Measurements from ENCODE around the gene KCNC4.

KCNC4 gene

GRCh38 chr1:110230381-110231199 lies 20.5 kb downstream of the KCNC4 start:
- no peak for ATAC-seq
- no peak for DNase-seq

DNA sequence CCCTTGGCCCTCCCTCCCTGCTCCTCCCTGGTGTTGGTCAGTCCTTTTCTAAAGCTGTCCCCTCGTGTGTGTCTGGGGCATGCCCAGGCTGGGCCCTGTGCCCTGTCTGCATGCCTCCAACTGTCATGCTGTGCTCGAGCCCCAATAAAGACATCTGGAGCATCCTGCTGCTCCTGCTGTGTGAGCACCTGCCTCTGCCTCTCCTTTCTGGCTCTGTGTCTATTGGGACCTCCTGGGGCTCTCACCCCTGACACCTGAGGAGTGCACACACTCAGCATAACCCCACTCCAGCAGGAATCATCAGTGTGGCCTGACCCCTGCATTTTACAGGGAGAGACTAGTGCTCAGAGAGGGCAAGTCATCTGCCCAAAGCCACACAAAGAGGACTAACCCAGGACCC lies 23.7 kb downstream of the KCNC4 start:
- DNase-seq (no peak), ATAC-seq (no peak)

GRCh38 chr1:110234691-110235090 lies 24.6 kb downstream of the KCNC4 start:
- DNase-seq (no peak), ATAC-seq (no peak)

- ATAC-seq: no peak
Observed at GRCh38 chr1:110235181-110235833, 25.2 kb downstream of the KCNC4 start.

DNA sequence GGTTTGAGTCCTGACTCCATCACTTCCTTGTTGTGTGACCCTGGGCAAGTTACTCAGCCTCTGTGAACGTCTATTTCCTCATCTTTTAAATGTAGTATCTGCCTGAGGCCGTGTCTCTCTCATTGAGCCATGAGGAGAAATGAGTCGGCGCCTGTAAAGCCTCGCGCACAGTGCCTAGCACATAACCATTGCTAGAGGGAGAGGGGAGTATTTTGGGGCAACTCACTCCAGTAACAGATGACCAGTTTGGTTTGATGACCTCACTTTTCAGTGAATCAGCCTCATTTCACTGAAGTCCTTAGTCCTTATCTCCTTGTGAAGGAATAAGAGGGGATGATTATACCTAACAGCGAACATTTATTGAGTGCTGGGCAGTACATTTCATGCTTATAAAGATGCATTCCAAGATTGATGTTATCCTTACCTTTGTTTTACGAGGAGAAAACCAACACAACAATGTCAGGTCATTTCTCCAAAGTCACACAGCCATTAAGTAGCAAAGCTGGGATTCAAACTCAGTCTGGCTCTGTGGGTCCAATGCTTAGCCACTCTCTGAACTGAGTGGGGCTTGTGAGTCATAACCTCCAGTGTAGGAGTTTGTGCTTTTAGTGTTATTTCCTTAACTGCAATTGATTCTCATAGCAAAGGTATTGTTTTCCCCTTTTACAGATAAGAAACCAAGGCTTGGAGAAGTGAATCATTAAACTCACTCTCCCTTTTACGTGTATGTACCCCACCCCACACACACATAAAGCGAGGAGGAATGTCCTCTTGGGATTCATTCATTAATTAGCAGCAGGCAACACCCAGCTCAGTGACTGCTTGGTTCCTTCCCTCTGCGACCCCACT lies 25.9 kb downstream of the KCNC4 start:
- ATAC-seq (peak; percentile 87), DNase-seq (peak; percentile 65)

More at GRCh38 chr1:110235181-110235833, 25.2 kb downstream of the KCNC4 start:
- no peak for DNase-seq

- ATAC-seq (no peak), DNase-seq (peak; percentile 37)
Observed at GRCh38 chr1:110237386-110238152, 27.5 kb downstream of the KCNC4 start.

DNA sequence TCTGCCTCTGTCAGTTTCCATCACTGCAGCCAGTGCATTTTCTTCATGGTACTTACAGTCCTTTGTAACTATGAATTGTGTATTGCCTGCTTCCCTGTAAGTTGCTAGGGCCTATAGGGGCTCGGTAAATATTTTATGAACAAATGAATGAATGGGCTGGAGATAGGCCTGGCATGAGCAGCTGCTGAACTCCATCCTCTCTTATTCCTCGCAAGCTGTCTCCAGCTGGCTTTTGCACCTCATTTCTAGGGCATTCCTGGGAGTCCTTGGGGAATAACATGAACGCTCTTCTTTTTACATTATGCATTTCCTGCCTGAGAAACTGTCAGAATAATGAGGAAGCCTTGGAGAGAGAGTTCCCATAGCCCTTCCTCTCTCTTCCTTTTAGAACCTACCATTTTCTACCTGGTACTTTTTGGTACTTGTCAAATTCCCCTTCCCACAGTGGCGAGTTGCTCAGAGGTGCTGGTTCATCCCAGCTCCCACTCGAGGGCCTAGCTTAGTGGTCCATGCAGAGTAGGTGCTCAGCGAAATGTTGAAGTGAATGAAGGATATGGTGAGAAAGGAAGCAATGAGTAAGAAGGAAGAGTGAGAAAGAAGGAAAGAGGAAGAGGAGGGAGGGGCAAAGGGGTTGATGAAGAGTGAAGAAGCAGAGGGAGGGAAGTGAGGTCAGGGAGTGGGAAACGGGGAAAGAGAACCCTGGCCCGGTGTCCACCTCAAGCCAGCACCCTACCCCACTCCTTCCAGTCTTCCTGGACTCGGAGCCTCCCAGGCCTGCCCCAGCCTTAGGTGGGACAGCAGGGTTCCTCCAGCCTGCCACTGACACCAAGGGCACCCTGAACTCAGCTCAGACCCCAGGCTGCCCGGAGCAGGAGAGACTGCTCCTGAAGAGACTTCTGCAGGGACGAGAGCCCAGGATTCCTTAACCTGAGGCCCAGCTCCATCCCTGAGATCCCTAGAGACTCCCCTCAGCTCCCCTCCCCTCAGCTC lies 29.6 kb downstream of the KCNC4 start:
- no peak for ATAC-seq

GRCh38 chr1:110240476-110241210 lies 30.5 kb downstream of the KCNC4 start:
- DNase-seq: no peak
- ATAC-seq: no peak

More for the DNA sequence above, 29.6 kb downstream of the KCNC4 start:
- no peak for DNase-seq

- no peak for ATAC-seq
- no peak for DNase-seq
Observed at GRCh38 chr1:110241516-110241915, 31.4 kb downstream of the KCNC4 start.

DNA sequence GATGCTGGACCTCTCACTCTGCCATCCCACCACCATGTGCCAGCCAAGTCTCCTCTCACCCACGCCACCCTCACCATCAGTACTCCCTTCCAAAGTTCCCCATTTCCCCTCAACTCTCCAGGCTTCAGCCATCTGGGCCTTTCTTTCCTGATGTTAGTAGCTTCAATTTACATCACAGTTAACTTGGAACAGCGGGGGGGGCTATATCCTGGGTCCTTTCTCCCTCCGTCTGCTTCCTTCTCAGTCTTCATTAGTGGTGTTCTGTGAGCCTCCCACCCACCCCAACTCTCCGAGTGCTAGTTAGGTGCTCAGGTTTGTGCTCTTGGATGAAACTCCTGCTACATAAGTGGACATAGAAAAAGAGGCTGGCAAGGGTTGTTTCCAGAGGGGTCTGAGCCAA lies 31.9 kb downstream of the KCNC4 start:
- no peak for ATAC-seq
- DNase-seq: no peak

DNA sequence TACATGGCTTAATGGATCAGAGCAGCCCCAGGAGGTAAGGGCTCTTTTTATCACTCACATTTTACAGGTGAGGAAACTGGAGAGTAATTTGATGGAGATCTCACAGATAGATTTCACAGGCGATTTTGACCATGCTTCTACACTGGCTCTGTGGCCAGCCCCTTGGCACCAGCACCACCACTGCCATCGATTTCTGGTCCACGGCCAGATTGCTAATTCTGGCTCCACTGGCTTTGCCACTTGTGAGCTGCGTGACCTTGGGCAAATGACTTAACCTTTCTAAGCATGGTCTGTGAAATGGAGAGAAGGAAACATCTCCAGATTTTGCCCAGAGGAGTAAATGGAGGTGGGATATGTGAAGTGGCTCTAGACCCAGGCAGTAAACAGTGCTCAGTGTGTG lies 32.6 kb downstream of the KCNC4 start:
- ATAC-seq (no peak), DNase-seq (no peak)

DNA sequence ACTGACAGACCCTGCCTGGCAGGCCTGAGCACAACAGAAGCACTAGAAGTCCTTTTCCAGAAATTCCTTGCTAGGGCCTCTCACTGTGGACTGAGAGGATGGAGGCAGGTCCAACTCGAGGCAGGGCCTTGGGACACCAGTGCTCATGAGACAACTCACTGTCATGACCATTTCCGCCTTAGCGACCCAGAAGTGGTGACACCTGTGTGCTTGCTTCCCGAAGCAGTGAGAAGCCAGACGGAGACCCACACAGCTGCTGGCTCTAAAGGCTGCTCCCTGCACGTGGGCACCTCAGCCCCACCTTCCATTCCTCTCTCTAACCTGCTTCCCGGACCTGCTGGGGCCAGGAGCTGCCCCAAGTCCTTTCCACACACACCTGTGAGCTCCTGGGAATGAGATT lies 33.0 kb downstream of the KCNC4 start:
- no peak for ATAC-seq
- no peak for DNase-seq

- DNase-seq (peak; percentile 30), ATAC-seq (peak; percentile 47)
Observed at GRCh38 chr1:110243574-110243973, 33.5 kb downstream of the KCNC4 start.

- DNase-seq (no peak), ATAC-seq (no peak)
Observed at GRCh38 chr1:110245876-110246620, 35.9 kb downstream of the KCNC4 start.

- ATAC-seq (no peak), DNase-seq (no peak)
Observed at GRCh38 chr1:110248746-110249145, 38.6 kb downstream of the KCNC4 start.

- DNase-seq (no peak), ATAC-seq (no peak)
Observed at GRCh38 chr1:110249256-110249655, 39.1 kb downstream of the KCNC4 start.

GRCh38 chr1:110250008-110250407 lies 39.9 kb downstream of the KCNC4 start:
- ATAC-seq: no peak

DNA sequence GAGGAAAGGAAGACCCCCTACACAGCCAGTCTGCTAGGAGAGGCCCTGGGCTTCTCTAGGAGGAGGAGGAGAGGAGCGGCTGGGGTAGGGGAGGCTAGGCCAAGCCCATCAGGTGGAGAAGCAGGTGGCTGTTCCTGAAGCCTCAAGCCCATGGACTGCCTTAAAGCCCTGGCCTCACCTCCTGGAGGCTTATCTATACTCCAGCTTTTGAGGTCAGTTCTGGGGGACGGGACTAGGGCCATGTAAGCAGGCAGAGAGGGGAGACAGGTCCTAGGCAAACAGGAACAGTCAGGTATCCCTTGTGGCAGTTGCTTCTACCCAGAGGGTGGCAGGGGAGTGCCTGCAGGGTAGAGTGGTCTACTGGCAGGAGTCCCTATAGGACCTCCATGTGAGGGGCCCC lies 40.6 kb downstream of the KCNC4 start:
- ATAC-seq (no peak), DNase-seq (no peak)

More at GRCh38 chr1:110250008-110250407, 39.9 kb downstream of the KCNC4 start:
- no peak for DNase-seq

- ATAC-seq: no peak
- no peak for DNase-seq
Observed at GRCh38 chr1:110253213-110253612, 43.1 kb downstream of the KCNC4 start.
